HepG2 (cell line): ENCODE results near the gene C5. TPM values are rescaled to one million over a fixed set of nuclear protein-coding genes. Genes with fewer than 3 reads are reported as not detected.

Source experiments
- RBFOX2 ChIP-seq: fragments of 200-400 bp; formaldehyde crosslinking; IDR thresholded peaks from 2 replicates; pipeline ENCODE4 v1.6.1; 2017; ENCODE audit warnings: low read depth, mild to moderate bottlenecking, low read length
- SAP130 ChIP-seq: IDR thresholded peaks from 2 replicates; pipeline ENCODE4 v1.6.1; 2016; ENCODE audit warnings: low read depth
- SRSF1 ChIP-seq: fragments of 200-400 bp; formaldehyde crosslinking; optimal IDR thresholded peaks from 2 replicates; pipeline ENCODE3; 2017; ENCODE audit warnings: mild to moderate bottlenecking, low read depth, low read length, moderate library complexity
- TSC22D2 ChIP-seq: sonication (generic); formaldehyde crosslinking; IDR thresholded peaks from 2 replicates; pipeline ENCODE4 v1.5.1; 2020; ENCODE audit warnings: missing genetic modification reagents, mild to moderate bottlenecking, borderline replicate concordance
- ZBTB7A ChIP-seq: sonication (generic); formaldehyde crosslinking; IDR thresholded peaks from 2 replicates; pipeline ENCODE4 v1.8.0; 2022; ENCODE audit warnings: mild to moderate bottlenecking, missing genetic modification reagents
- ZNF253 ChIP-seq: sonication (generic); formaldehyde crosslinking; IDR thresholded peaks from 2 replicates; pipeline ENCODE4 v1.8.0; 2022; ENCODE audit warnings: mild to moderate bottlenecking, missing genetic modification reagents, borderline replicate concordance
- ZNF564 ChIP-seq: sonication (generic); formaldehyde crosslinking; IDR thresholded peaks from 2 replicates; pipeline ENCODE4 v1.8.1; 2023; ENCODE audit warnings: mild to moderate bottlenecking, missing genetic modification reagents
- polyA plus RNA-seq, 8 experiments: library from polyadenylated mRNA; depleted of rRNA in 3 of 8; stranded (reverse) in 7 of 8; unstranded in 1 of 8; fragments of >200 nt; fragmentation: Illumina TruSeq in 4 of 8; extraction: Trizol in 4 of 8; gene quantifications; 2 replicates each; pipeline versions ENCODE4 v1.2.1 to v1.2.3, GENCODE V29; 2011 to 2016; ENCODE audit warnings: low read depth in 4 of 8, missing spikeins in 1 of 8, mixed read lengths in 1 of 8; ENCODE audit not compliant: insufficient read depth in 1 of 8
- total RNA-seq, 5 experiments: library from RNA; depleted of rRNA; stranded (reverse); fragments of >200 nt; fragmentation: Illumina TruSeq; extraction: Trizol; gene quantifications; 2 replicates each; pipeline ENCODE4 v1.2.3, GENCODE V29; 2016; ENCODE audit warnings: low read depth in 1 of 5
- TF ChIP-seq, protein P1 (sequence below): sonication (generic); formaldehyde crosslinking; IDR thresholded peaks from 2 replicates; pipeline ENCODE4 v1.5.0; 2020; ENCODE audit warnings: missing genetic modification reagents
- TF ChIP-seq, protein P2 (sequence below): sonication (generic); formaldehyde crosslinking; IDR thresholded peaks from 2 replicates; pipeline ENCODE4 v1.4.0; 2020; ENCODE audit warnings: missing genetic modification reagents
- TF ChIP-seq, protein P3 (sequence below): sonication (generic); formaldehyde crosslinking; IDR thresholded peaks from 2 replicates; pipeline ENCODE4 v1.8.0; 2022; ENCODE audit warnings: missing genetic modification reagents, mild to moderate bottlenecking, inconsistent platforms, borderline replicate concordance
- TF ChIP-seq, protein P4 (sequence below): IDR thresholded peaks from 2 replicates; pipeline ENCODE4 v1.6.1; 2016; ENCODE audit warnings: missing compliant biosample characterization, missing genetic modification reagents, borderline replicate concordance
- TF ChIP-seq, protein P5 (sequence below), 2 experiments: sonication (generic) in 1 of 2; formaldehyde crosslinking in 1 of 2; IDR thresholded peaks; 2 replicates each; pipeline versions ENCODE4 v1.6.1 to v1.9.0; 2014 to 2022; ENCODE audit warnings: antibody characterized with exemption in 1 of 2, borderline replicate concordance in 1 of 2, inconsistent platforms in 1 of 2, low read depth in 1 of 2, missing genetic modification reagents in 1 of 2
- TF ChIP-seq, protein P6 (sequence below): sonication (generic); formaldehyde crosslinking; IDR thresholded peaks from 2 replicates; pipeline ENCODE4 v1.4.0; 2020; ENCODE audit warnings: mild to moderate bottlenecking, missing genetic modification reagents

C5 gene
- total and polyA plus RNA-seq, 2 of the 13 experiments (the other 11 are each of a cell fraction or from before 2014, with no cell fraction given): 57.6 to 192 TPM

DNA sequence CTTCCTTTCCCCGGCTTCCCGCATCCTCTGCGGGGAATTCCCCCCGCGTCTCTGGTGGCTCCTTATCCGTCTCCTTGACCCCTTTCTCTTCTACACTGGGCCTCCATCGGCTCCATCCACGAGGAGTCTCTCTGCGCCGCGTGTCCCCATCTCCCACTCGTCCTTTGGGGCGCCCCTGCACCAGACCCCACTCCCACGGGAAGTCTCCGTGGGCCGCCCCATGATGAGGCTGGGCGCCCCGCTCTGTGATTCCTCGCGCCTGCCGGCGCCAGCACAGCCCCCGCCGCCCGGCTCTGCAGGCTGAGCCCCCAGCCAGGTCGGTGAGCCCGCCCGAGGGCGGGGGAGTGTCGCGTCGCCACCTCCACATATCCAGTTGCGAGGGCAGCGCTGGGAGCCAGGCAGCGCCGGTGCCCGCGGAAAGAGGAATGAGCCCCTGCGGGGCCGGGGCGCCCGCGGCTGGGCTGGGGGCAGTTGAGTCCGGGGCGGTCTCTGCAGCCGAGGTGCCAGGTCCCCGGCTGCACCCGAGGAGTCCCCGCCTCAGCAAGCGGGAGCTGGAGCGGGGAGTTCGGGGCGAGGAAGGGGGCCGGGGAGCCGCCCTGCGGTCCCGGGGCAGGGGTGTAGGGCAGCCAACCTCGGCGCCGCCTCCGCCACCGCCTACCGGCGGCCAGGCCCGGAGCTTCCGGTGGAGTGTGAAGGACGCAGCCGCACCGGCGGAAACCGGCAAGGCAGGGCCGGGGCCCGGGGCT is 121.4 kb downstream of the C5 start (continued):
- TF ChIP-seq, protein P1, sequence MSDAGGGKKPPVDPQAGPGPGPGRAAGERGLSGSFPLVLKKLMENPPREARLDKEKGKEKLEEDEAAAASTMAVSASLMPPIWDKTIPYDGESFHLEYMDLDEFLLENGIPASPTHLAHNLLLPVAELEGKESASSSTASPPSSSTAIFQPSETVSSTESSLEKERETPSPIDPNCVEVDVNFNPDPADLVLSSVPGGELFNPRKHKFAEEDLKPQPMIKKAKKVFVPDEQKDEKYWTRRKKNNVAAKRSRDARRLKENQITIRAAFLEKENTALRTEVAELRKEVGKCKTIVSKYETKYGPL (CRISPR knock-in tag): 0 out of 2 replicates have a peak, but pooled peaks have one; percentile 42
- TF ChIP-seq ZBTB7A (0 out of 2 replicates have a peak, but pooled peaks have one; percentile 2), SRSF1 (no peak), ZNF564 (CRISPR knock-in tag) (0 out of 2 replicates have a peak, but pooled peaks have one; percentile 52), SAP130 (CRISPR knock-in tag) (peak; percentile 39; the same call in 1 of the 2 replicates), RBFOX2 (peak; percentile 82), TSC22D2 (no peak), ZNF253 (CRISPR knock-in tag) (no peak; the same call in 1 of the 2 replicates)
- TF ChIP-seq, protein P2, sequence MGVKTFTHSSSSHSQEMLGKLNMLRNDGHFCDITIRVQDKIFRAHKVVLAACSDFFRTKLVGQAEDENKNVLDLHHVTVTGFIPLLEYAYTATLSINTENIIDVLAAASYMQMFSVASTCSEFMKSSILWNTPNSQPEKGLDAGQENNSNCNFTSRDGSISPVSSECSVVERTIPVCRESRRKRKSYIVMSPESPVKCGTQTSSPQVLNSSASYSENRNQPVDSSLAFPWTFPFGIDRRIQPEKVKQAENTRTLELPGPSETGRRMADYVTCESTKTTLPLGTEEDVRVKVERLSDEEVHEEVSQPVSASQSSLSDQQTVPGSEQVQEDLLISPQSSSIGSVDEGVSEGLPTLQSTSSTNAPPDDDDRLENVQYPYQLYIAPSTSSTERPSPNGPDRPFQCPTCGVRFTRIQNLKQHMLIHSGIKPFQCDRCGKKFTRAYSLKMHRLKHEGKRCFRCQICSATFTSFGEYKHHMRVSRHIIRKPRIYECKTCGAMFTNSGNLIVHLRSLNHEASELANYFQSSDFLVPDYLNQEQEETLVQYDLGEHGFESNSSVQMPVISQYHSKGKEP (CRISPR knock-in tag): 0 out of 2 replicates have a peak, but pooled peaks have one; percentile 20
- TF ChIP-seq, protein P3, sequence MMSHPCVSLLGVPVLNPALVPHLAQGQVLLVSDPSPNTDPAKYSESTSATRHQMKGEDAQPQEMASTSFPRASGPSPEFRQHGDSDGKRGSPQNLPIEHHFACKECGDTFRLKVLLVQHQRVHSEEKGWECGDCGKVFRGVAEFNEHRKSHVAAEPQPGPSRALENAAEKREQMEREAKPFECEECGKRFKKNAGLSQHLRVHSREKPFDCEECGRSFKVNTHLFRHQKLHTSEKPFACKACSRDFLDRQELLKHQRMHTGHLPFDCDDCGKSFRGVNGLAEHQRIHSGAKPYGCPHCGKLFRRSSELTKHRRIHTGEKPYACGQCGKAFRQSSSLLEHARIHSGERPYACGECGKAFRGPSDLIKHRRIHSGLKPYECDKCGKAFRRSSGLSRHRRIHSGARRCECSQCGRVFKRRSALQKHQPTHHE: peak; percentile 25; the same call in 1 of the 2 replicates
- TF ChIP-seq, protein P4, sequence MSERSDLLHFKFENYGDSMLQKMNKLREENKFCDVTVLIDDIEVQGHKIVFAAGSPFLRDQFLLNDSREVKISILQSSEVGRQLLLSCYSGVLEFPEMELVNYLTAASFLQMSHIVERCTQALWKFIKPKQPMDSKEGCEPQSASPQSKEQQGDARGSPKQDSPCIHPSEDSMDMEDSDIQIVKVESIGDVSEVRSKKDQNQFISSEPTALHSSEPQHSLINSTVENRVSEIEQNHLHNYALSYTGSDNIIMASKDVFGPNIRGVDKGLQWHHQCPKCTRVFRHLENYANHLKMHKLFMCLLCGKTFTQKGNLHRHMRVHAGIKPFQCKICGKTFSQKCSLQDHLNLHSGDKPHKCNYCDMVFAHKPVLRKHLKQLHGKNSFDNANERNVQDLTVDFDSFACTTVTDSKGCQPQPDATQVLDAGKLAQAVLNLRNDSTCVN: 0 out of 2 replicates have a peak, but pooled peaks have one; percentile 23
- TF ChIP-seq, protein P5, sequence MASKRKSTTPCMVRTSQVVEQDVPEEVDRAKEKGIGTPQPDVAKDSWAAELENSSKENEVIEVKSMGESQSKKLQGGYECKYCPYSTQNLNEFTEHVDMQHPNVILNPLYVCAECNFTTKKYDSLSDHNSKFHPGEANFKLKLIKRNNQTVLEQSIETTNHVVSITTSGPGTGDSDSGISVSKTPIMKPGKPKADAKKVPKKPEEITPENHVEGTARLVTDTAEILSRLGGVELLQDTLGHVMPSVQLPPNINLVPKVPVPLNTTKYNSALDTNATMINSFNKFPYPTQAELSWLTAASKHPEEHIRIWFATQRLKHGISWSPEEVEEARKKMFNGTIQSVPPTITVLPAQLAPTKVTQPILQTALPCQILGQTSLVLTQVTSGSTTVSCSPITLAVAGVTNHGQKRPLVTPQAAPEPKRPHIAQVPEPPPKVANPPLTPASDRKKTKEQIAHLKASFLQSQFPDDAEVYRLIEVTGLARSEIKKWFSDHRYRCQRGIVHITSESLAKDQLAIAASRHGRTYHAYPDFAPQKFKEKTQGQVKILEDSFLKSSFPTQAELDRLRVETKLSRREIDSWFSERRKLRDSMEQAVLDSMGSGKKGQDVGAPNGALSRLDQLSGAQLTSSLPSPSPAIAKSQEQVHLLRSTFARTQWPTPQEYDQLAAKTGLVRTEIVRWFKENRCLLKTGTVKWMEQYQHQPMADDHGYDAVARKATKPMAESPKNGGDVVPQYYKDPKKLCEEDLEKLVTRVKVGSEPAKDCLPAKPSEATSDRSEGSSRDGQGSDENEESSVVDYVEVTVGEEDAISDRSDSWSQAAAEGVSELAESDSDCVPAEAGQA (IDR thresholded peaks at IDR 0.05; ENCODE audit: low read depth): no peak
- TF ChIP-seq, protein P5 (CRISPR knock-in tag; IDR thresholded peaks at IDR 0.05; ENCODE audit: borderline replicate concordance): no peak
- TF ChIP-seq, protein P6, sequence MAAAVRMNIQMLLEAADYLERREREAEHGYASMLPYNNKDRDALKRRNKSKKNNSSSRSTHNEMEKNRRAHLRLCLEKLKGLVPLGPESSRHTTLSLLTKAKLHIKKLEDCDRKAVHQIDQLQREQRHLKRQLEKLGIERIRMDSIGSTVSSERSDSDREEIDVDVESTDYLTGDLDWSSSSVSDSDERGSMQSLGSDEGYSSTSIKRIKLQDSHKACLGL (CRISPR knock-in tag): peak; percentile 36
